Fibroblast of lung (primary cell): ENCODE measurements around the gene CGA.

Source experiments
- CTCF ChIP-seq, 2 donors: IDR thresholded peaks in 1 of 2; conservative IDR thresholded peaks in 1 of 2; 1 replicate in 1 of 2; 2 replicates in 1 of 2; pipeline ENCODE4 v1.5.1; 2011 to 2012; ENCODE audit warnings: low read length in 2 of 2, control low read depth in 1 of 2, inconsistent platforms in 1 of 2, low read depth in 1 of 2, mild to moderate bottlenecking in 1 of 2
- EZH2 ChIP-seq: IDR thresholded peaks from 2 replicates; pipeline ENCODE4 v1.5.1; 2012; ENCODE audit warnings: low read length, control low read depth, mild to moderate bottlenecking; ENCODE audit errors: missing control alignments

GRCh38 chr6:87068795-87069194 lies 26.1 kb downstream of the CGA start:
- no peak for TF ChIP-seq EZH2
- TF ChIP-seq CTCF (conservative IDR thresholded peaks at IDR 0.05 in 1 of 2, IDR thresholded peaks at IDR 0.05 in 1 of 2; ENCODE audit: low read depth in 1 of 2, low read length in 2 of 2) = no peak
